ENCODE measurements around the gene GNAI3. TPM values are rescaled to one million over a fixed set of nuclear protein-coding genes. Genes with fewer than 3 reads are reported as not detected.

Gene GNAI3
- polyA plus RNA-seq, 2 of the 4 experiments (the other 2 are of a cell fraction), result 5.3 to 8.7 TPM

- Histone ChIP-seq H3K4me1 (peaks cover 21% of the 10 kb centered on the region), H3K4me3 (no peak overlapping the region), H3K4me2 (no peak overlapping the region), H3K9me3 (no peaks in the 10 kb centered on the region), H3K27ac (peak overlapping the region in 1 of 2 experiments; percentile 11; a peak in 1 of 6 replicates)
- ATAC-seq (no peak), FAIRE-seq (no peak), DNase-seq (ENCODE audit: low read depth in 1 of 2, low spot score in 1 of 2) (no peak)
- TF ChIP-seq NR3C1 (IDR thresholded peaks at IDR 0.05) (no peak), HOXA7 (CRISPR knock-in tag; IDR thresholded peaks at IDR 0.05) (no peak), MAZ (IDR thresholded peaks at IDR 0.05; ENCODE audit: borderline replicate concordance, low read depth, low read length) (no peak), CHD2 (IDR thresholded peaks at IDR 0.05; ENCODE audit: low read length, partially characterized antibody) (no peak), USF2 (IDR thresholded peaks at IDR 0.05) (no peak), HOXB13 (CRISPR knock-in tag; IDR thresholded peaks at IDR 0.05; ENCODE audit: low read depth) (no peak), EHF (CRISPR knock-in tag; IDR thresholded peaks at IDR 0.05) (no peak), FOXS1 (CRISPR knock-in tag; IDR thresholded peaks at IDR 0.05) (no peak), ZSCAN20 (CRISPR knock-in tag; IDR thresholded peaks at IDR 0.05) (no peak), HMGXB4 (CRISPR knock-in tag; IDR thresholded peaks at IDR 0.05; ENCODE audit: borderline replicate concordance) (no peak), CBX2 (IDR thresholded peaks at IDR 0.05; ENCODE audit: borderline replicate concordance, low read depth) (no peak), SREBF2 (IDR thresholded peaks at IDR 0.05) (no peak), EP300 (IDR thresholded peaks at IDR 0.05) (no peak), RAD21 (conservative IDR thresholded peaks at IDR 0.05 in 1 of 2, IDR thresholded peaks at IDR 0.05 in 1 of 2) (no peak), POLR2A (IDR thresholded peaks at IDR 0.05; ENCODE audit: low read length) (no peak), MYC (IDR thresholded peaks at IDR 0.05; ENCODE audit: borderline replicate concordance, low read length) (no peak), E2F6 (IDR thresholded peaks at IDR 0.05; ENCODE audit: borderline replicate concordance, low read depth) (no peak), FOSL2 (IDR thresholded peaks at IDR 0.05) (no peak), FOSL2 (CRISPR knock-in tag; IDR thresholded peaks at IDR 0.05) (no peak)
- 97% methylated on average over 10 of the region's 17 CpGs for WGBS (ENCODE audit: missing lambda C conversion rate)
- POLR2A ChIA-PET, result no interaction called here
- CTCF ChIA-PET, result interaction anchor here (1.5 to 21.4 kb wide), 5 partner anchors 16 to 360 kb away, joined by 5 to 295 read pairs (median 11); partner anchors contain the start of gene AHCYL1
These were observed 76.0 kb downstream of the GNAI3 start for GRCh38 chr1:109624201-109625010.

GRCh38 chr1:109625176-109625575 is 76.8 kb downstream of the GNAI3 start:
- no peak overlapping the region for H3K4me2 ChIP-seq
- TF ChIP-seq RAD21 (conservative IDR thresholded peaks at IDR 0.05 in 1 of 2, IDR thresholded peaks at IDR 0.05 in 1 of 2) (no peak), NPAS2 (CRISPR knock-in tag; IDR thresholded peaks at IDR 0.05; ENCODE audit: borderline replicate concordance) (no peak), HMGXB4 (CRISPR knock-in tag; IDR thresholded peaks at IDR 0.05; ENCODE audit: borderline replicate concordance) (no peak), KDM5A (IDR thresholded peaks at IDR 0.05) (no peak), EP300 (IDR thresholded peaks at IDR 0.05) (no peak), CHD2 (IDR thresholded peaks at IDR 0.05; ENCODE audit: low read length, partially characterized antibody) (no peak), HOXA7 (CRISPR knock-in tag; IDR thresholded peaks at IDR 0.05) (no peak), RNF2 (IDR thresholded peaks at IDR 0.05; ENCODE audit: borderline replicate concordance, low read depth) (no peak), PBX3 (IDR thresholded peaks at IDR 0.05) (no peak), MAX (IDR thresholded peaks at IDR 0.05) (no peak)
- WGBS (ENCODE audit: missing lambda C conversion rate), result over 99% methylated on average over 15 of the region's 16 CpGs
- no peak for ATAC-seq
- no peak overlapping the region for H3K4me3 ChIP-seq
- H3K4me1 ChIP-seq, result peaks cover 21% of the 10 kb centered on the region
- ChIA-PET CTCF (interaction anchor here (1.5 to 21.4 kb wide), 5 partner anchors 15 to 359 kb away, joined by 5 to 295 read pairs (median 11); partner anchors contain the start of gene AHCYL1), POLR2A (no interaction called here)
- FAIRE-seq, result no peak
- H3K27ac ChIP-seq, result no peak overlapping the region
- DNase-seq (ENCODE audit: low read depth in 1 of 2, low spot score in 1 of 2), result no peak
- H3K9me3 ChIP-seq, result no peaks in the 10 kb centered on the region

All from A549 (cell line).